C4-2B (cell line): ENCODE measurements around the gene ADGRF4.

Experiments used
- ZFX ChIP-seq: fragments of 450-650 bp; IDR thresholded peaks from 2 replicates; pipeline ENCODE4 v1.6.1; 2017
- TF ChIP-seq, protein P1 (sequence below): fragments of 450-650 bp; conservative IDR thresholded peaks from 2 replicates; pipeline ENCODE4 v1.5.1; 2017; ENCODE audit warnings: mild to moderate bottlenecking

DNA sequence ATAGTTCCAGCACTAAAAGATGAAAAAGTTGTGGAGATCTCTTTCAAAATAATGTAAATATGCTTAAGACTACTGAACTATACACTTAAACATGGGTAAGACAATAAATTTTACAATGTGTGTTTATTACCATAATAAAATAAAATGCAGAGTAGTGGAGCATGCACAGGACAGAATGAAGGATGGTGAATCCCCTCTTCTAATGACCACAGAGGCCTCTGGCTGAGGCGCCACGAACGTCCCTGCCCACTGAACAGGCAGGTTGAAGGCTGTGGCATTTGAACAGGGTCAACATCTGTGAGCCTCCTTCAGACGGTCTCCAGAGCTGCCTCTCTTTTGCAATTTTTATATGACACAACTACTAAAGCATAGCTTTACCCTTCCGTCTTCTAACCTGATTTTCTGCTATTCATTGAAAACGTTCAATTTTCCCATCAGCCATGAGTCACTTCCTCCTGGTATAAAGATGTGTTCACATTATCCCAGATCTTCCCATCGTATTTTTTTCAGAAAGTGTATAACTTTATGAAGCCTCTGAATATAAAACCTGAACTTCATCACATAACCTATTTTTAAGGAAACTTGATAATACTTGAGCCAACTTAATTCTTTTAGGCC is 37.8 kb downstream of the ADGRF4 start:
- TF ChIP-seq, protein P1, sequence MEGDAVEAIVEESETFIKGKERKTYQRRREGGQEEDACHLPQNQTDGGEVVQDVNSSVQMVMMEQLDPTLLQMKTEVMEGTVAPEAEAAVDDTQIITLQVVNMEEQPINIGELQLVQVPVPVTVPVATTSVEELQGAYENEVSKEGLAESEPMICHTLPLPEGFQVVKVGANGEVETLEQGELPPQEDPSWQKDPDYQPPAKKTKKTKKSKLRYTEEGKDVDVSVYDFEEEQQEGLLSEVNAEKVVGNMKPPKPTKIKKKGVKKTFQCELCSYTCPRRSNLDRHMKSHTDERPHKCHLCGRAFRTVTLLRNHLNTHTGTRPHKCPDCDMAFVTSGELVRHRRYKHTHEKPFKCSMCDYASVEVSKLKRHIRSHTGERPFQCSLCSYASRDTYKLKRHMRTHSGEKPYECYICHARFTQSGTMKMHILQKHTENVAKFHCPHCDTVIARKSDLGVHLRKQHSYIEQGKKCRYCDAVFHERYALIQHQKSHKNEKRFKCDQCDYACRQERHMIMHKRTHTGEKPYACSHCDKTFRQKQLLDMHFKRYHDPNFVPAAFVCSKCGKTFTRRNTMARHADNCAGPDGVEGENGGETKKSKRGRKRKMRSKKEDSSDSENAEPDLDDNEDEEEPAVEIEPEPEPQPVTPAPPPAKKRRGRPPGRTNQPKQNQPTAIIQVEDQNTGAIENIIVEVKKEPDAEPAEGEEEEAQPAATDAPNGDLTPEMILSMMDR: no peak
- TF ChIP-seq ZFX: no peak
